Measurements from ENCODE around the gene GAMT.

Gene GAMT

DNA sequence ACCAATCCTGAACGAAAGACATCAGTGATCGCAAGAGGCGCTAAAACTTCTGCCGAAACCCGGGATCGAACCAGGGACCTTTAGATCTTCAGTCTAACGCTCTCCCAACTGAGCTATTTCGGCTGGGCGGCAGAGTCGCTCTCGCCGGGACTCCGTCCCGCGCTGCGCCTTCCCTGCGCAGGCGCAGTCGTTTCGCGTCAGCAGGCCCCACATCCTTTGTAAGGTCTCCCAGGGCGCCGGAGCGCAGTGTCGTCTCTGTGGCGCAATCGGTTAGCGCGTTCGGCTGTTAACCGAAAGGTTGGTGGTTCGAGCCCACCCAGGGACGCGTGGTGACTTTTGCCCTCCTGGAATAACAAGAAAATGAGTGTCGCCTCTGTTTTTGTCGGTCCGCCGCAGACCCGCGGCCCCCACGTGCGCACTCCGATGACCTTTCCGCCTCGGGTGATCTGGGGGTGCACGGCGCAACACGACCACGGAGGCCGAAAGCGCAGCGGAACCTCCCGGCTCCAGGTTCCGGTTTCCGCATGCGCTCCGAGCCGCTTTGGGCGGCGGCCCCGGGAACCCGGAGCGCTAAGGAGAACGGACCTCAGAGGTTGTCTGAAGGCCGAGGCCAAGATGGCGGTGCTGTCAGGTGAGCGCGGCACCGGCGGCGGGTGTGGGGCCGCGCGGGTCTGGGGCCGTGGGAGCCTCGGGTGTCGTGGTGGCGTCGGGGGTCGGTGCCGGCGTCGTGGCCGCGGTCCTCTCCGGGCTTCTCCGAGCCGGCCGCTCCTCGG, 17.8 kb downstream of the GAMT start, which contains the start of gene NDUFS7:
Gene NDUFS7 (plus strand): TSS at position 596 of the 773 bp plus-strand sequence. CDS start 20 bp downstream, at position 616.
- DNase-seq, result peak; percentile 85 to 97

DNA sequence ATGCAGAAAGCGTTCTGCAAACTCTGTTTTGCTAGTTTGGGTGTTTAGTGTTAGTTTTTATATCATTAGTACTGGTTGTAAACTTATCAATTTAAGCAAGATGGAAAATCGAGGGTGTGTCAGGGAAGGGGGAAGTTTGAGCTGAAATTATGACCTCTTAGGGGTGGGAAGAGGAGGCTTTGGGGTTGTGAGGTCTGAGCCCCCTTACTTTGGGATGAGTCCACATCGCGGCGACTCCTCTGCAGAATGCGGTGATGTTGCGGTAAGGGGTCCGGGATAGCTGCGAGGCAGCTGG, 18.4 kb downstream of the GAMT start:
- no peak for DNase-seq

DNA sequence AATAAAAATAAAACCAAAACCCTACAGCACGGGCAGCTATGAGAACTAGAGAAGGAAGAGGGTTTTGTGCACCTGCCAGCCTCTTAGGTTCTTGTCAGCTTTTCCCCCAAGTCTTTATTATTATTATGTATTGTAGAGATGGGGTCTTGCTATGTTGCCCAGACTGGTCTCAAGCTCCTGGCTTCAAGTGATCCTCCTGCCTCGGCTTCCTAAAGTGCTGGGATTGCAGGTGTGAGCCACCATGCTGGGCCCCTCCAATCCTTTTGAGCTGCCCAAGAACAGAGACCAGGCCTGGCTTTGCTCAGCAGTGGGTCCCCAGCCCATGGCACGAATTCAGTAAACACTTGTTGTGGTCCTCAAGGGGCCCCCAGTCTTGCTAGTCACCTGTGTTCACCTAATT, 19.1 kb downstream of the GAMT start:
- no peak for DNase-seq

DNA sequence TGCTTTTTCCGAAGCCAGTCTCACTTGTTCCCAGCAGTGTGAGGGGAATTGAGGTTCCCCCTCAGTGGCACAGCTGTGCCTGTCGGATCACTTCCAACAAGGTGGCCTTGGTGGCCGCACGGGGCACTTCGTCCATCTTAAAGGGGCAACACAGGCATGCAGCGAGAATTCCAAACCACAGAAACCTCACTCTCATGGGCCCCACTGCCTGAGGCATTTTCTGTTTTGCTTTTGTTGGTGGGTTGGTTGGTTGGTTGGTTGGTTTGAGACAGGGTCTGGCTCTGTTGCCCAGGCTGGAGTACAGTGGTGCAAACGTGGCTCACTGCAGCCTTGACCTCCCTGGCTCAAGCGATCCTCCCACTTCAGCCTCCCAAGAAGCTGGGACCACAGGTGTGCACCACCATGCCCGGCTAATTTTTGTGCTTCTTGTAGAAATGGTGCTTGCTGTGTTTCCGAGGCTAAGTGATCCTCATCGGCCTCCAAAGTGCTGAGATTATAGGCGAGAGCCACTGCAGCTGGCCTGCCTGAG, 21.3 kb downstream of the GAMT start:
- no peak for DNase-seq

DNA sequence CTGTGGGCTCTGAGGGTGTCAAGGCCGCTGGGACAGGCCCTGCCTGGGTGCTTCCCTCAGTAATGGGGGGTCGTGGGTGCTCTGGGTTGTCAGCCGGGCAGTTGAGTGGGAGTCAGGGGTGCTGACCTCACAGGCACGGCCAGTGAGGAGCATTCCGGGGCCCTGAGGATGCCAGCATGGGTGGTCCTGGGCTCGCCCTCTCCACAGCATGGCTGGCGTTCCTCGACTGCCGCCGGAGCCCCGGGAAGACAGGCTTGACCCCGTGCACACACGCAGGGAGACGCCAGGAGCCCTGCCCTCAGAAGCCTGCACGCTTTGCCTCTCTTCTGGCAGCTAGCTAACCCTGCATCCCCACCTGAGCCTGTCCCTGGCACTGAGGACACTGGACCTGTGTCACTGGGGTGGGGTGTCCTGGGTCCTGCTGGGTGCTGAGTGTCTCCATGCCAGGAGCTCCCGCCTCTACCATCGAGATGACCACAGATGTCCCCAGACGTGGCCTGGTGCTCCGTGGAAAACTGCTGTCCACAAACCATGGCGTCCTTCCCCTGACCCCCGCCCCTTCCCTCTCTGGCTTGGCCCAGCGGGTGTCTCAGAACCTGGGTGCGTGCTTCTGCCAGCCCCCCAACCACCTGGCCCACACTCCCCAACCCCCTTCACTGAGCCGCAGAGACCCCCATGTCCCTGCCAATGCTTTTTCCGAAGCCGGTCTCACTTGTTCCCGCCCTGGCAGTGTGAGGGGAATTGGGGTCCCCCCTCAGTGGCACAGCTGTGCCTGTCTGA, 22.0 kb downstream of the GAMT start:
- no peak for DNase-seq

DNA sequence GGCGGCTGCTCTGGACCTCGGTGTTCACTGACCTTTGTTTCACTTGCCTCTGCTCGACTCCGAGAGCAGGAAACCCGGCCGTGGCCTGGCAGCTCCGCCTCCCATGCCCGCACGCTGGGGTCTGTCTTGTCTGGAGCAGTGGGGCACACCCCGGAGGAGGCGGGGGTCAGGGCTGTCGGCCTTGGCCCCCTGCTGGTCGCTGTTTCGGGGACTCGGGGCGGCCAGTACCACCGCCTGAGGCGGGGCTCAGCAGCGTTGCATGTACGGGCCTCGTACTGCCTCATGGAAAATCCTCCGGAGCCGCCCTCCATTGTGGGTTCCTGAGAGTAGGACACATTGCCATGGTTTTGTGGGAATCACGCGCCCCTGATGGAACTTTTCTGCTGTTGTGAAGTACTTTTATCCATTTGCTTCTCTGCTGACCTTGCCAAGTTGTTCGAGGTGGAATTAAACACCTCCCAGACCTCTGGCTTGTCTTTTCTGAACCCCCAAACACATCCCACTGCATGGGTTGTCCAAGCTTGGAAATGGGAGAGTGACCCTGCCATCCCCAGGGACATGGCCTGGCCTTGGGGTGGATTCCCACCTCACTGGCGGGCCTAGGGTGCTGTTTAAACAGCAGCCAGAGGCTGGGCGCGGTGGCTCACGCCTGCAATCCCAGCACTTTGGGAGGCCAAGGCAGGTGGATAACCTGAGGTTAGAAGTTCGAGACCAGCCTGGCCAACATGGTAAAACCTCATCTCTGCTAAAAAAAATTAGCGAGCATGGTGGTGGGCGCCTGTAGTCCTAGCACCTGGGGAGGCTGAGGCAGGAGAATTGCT, 23.2 kb downstream of the GAMT start:
- no peak for DNase-seq

DNA sequence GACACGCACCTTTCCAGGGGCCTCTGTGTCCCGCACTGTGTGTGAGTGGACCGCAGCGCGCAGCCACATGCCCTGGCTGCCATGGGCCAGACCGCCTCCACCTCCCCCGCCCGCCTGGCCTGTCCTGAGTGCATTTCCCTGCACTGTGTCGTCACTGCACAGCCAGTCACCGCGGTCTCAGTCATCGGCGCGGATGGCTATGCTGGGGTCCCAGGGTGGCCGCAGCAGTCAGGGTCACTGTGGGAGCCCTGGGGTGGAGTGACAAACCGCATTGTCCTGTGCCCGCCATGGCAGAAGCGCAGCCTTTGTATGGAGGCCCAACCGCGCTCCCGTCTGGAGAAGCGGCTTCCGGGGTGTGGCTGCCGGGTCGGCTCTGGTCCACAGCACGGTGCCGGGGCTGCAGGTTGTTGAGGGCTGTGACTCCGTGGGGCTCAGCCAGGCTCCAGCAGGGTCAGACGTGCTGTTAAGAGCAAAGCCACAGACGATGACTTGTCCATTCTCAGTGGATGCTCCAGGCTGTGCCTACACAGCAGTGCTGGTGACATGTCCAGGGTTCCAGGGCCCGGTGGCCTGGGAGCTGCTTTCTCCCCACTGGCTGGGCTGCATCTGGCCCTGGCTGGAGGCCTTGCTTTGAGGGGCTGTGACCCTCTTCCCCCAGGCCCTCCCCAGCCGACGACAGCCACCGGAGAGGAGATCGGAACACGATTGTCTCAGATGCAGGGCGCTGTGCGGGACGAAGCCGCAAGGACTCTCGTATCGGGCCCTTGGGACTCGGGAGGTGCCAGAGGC, 24.0 kb downstream of the GAMT start:
- DNase-seq, result no peak

DNA sequence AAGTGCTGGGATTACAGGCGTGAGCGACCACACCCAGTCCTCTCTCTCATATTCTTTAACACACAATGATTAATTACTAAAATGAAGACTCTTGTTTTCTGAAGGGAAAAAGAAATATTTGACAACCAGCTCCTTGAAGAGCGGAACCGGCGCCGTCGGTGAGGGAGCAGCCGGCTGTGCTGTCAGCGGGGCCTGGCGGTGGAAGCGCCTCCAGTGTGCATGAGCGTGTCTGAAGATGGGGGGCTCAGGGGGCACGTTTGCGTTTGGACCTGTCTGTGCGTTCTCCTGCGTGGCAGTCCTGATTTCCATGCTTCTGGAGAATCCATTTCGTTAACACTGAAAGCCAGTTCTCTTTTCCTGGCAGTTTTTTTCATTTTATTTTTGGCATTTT, 24.9 kb downstream of the GAMT start:
- DNase-seq, result no peak

DNA sequence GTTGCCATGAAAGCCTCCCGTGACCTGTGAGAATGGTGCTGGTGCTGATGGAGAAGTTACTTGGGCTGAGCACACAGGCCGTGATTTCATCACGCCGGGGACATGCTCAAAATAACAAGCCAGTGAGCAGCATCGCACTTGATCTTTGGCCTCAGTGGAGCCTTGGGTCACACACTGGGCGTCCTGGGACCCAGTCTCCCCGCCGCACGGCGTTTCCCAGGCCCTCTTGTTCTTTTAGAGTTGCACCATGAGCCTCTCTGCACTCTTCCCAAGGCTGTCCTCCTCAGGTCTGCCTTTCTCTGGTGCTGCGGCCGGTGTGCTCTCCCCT, 27.1 kb downstream of the GAMT start:
- no peak for DNase-seq

DNA sequence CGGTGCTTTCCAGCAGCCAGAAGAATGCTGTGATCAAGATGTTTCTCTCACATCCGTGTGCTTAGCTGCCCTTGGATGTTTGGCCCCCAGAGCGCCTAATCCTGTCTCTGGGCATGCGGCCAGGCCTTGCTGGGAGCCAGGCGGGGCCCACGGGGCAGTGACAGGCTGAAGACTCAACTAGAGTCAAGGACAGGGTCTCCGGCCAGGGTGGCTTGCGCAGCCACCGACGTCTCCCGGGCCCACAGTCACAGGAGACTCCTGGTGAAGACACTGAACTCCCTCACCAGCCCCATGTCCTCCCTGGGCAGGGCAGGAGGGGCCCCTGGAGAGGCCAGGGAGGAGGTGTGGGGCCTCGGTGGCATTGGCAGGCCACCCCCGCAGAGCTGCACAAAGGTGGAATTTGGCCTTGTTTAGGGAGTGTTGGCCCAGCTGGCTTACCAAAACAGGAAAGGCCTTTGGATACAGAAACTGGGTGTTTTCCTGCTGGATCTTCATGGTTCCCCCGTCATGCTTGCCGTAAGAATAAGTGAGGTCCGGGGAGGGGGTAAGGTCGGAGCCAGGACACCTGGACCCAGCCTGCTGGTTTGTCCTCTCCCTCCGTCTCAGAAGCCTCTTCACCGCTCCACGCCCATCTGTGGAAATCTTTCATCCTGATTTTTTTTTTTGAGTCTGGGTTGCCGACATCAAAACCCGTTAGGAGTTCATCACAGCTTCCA, 27.6 kb downstream of the GAMT start:
- no peak for DNase-seq

DNA sequence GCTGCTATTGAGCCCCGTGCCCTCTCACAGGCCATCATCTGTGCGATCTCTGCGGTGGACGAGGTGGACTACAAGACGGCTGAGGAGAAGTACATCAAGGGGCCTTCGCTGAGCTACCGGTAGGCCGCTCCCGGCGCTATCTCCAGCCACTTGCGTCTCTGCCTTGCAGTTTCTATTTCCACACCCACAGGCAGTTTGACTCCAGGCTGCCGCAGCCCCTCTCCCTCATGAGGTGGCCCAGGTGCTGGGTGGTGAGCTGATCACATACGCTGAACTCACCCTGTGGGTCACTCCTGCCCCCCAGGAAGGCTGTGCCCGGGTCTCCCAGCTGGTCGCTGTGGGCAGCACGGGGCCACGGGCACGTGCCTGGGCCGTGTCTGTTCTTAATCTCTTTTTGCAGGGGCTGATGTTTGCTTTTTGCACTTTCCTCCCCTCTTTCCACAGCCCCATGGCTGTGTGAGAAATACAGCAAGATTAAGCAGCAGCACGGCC, 28.3 kb downstream of the GAMT start:
- DNase-seq, result no peak

DNA sequence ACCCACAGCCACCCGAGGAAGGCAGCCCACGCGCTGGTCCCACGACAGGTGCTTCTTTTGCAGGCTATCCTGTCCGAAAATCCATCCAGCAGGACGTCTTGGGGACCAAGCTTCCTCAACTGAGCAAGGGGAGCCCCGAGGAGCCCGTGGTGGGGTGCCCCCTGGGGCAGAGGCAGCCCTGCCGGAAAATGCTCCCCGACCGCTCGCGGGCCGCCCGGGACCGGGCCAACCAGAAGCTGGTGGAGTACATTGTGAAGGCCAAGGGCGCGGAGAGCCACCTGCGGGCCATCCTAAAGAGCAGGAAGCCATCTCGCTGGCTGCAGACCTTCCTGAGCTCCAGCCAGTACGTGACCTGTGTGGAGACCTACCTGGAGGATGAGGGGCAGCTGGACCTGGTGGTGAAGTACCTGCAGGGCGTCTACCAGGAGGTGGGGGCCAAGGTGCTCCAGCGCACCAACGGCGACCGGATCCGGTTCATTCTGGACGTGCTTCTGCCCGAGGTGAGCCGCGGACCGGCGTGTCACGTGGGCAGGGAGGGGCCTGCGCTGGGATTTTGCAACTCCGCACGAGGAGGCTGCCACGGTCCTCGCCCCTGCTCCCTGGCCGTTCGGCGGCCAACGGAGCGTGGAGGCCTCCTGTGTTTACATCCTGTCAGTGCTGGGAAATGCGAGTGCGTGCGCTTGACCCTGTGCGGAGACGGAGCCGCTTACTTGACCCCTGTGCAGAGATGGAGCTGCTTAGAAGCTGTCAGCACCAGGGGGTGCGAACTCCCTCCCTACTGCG, 30.6 kb downstream of the GAMT start:
- DNase-seq, result no peak

DNA sequence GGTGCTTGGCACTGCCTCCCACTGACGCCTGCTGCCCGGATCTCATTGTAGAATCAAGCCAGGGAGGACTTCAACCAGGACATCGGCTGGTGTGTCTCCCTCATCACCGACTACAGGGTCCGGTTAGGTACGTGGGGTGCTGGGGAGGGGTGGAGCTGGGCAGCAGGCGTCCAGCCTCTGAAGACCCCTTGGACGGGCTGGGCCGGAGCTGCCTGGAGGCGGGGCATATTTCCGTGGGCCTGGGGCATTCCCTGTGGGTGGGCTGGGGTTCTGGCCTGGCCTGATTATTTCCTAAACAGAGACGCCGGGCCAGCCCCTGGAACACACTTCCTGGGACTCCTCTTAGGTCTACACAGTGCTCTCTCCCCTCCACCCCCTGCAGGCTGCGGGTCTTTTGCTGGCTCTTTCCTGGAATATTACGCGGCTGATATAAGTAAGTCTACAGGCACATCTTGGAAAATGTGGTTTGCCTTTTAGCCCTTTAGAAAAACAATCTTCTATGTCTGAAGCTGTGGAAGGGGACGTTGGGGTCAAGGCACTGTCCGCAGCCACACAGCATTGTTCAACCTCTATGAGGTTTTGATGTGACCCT, 32.0 kb downstream of the GAMT start:
- DNase-seq, result no peak

DNA sequence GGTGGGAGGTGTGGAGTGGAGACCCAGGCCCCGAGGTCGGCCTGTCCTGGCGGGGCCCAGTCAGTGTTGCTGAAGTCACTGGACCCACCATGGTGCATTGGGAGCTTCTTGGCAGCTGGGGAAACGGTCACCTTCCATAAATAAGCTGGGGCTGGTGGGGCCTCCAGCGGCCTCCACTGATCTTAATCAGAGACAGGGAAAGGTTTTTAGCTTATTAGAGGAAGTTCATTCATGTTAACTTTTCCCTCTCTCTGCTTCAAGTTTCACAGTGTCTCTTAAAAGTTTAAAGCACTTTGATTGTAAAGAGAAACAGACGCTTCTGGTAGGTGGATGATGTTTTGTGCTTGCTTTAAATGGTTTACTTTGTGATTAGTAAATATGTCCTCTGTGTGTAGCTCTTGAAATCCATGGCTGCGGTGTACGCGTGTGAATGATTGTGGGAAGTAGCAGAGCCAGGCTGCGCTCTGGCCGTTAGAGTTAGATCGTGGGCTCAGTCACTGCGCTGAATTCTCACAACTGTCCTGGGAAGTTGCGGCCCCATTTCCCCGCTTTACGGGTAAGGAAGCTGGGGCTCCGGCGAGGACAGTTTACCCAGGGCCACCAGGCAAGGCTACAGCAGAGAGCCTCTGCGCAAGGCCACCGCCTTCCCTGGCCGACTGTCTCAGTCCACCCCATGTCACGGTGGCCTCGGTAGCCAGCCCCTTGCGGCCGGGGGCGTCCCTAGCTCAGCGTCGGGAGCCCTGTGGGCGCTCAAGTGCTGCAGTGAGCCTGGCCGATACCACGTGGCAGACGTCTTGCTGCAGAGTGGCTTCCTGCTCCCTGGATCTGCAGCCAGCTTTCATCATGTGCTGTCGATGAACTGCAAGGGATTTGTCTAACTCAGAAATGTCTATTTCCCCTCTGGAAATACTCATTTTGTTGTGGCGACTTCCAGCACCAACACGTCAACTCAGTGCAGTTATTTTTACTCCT, 34.2 kb downstream of the GAMT start:
- DNase-seq, result peak; percentile 20 to 70

DNA sequence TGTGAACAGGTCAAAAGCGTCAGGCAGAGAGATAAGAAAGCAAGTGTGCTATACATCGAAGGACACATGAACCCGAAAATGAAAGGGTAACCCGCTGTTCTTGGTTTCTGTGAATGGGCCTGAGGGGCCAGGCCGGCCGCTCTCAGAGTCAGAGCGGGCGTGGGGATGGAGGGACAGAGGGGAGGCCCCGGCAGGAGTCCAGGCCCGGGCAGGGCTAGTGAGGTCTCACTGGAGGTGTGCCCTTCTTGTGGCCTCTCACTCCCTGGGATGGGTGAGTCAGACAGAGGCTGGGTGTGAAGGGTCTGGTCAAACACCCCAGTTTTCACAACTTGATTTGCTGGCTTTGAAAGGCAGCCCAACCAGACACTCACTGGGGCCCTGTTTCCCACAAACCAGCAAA, 35.0 kb downstream of the GAMT start:
- no peak for DNase-seq

DNA sequence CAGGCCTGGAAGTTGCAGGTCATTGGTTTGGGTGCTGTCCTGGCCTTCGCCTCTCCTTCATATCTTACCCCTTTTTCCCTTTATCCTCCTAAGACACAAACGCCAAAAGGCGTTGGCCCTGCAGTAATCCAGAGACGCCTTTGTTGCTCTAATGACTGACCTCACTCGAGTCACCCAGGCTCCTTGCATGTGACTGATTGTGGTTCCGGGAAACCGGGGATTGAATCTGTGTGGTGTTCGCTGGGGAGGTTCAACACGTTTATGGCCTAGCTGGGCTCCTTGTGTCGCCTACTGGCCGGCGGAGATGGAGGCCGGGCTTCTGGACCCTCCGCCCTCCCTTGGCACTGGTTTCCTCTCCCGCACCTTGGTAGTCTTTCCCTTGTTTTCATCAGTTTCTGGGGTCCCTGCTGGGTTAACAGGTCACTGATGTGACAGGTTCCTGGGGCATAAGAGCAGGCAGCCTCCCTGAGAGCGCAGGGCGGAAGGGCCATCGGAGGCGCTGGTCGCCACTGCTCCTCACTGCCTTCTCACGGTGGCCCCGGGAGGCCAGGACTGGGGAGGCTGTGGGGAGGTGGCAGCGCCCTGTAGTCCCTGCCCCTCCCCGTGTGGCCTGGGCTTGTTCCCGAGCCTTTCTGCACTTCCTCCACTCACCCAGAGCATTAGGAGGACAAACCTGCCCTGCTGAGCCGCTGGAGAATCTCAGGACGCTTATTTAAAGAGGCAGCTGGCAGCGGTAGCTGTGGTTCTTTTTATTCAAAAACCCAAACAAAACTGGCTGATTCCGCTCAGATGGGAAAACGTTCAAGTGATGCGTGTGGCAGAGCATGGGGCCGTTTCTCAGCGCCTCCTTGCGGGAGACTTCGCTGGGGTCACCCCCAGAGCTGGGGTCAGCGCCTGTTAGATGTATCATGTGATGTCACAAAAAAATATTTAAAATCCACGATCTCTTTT, 35.7 kb downstream of the GAMT start:
- DNase-seq, result no peak

DNA sequence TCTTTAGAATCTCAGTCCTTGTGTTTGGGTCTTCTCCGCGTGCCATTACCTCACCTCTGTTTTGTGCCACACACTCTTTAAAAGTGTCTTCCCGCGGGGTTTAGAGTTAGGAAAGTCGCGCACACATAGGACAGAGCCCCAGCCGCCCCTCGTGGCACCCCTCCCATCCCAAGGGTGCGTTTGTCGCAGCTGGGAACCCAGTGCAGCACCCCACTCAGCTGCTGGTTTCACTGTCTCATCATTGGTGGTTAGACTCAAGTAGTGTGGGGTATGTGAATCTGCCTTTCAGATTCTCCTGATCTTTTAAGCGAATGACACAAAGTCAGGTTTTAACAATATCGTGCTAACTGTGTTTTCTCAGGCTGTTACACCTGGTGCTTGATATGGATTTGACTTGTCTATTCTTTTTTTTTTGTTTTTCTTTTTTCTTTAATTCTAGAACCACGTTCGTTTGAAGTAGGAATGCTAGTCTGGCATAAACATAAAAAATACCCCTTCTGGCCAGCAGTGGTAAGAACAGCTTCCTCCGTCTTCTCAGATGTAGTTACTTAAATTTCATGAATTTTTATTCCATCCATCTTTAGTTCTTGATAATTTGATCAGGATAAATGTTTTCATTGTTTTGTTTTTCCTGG, 37.2 kb downstream of the GAMT start:
- DNase-seq, result no peak

DNA sequence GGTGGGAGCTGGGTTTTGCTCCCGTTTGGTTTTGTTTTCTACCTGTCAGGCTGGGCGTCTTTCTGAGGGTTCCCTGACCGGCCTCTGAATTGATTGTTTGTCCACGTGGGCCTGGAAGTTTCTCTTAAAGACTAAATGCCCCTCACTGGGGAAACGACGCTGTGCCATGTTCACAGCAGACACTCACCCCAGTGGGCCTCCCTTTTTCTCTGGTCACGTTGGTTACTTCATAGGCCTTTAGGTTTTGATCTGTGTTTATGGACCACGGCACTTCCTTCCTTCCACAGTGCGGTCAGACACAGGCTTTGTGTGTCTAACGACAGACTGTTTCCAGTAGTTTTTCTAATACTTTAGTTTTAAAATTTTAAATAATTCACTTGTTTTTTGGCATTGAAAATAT, 37.7 kb downstream of the GAMT start:
- DNase-seq, result peak in 1 of 2 donors; percentile 21

All from inflammatory macrophage treated with lipopolysaccharide for 1 hour (primary cell).